ENCODE results near the gene TBCA. TPM values are rescaled to one million over a fixed set of nuclear protein-coding genes. Genes with fewer than 3 reads are reported as not detected.

Gene TBCA
- total and polyA plus RNA-seq, 2 of the 13 experiments (the other 11 are each of a cell fraction or from before 2014, with no cell fraction given), result 93.8 to 309 TPM

- no peak for TF ChIP-seq NR2F2 (IDR thresholded peaks at IDR 0.05; ENCODE audit: borderline replicate concordance, low read depth)
- no peak for TF ChIP-seq CBX1 (IDR thresholded peaks at IDR 0.05; ENCODE audit: low read depth)
These were observed 34.5 kb downstream of the TBCA start (continued) for GRCh38 chr5:77741608-77742007.

GRCh38 chr5:77734885-77735284 is 41.3 kb downstream of the TBCA start:
- no peak overlapping the region for H3K9ac ChIP-seq (ENCODE audit: insufficient read depth, low read depth, low read length)
- no peaks in the 10 kb centered on the region; a peak in 3 of 5 replicates for H3K36me3 ChIP-seq (replicated peaks in 1 of 2; ENCODE audit: control insufficient read depth in 1 of 2, insufficient read depth in 2 of 2, low read length in 2 of 2)
- H3K79me2 ChIP-seq (ENCODE audit: insufficient read depth, low read length), result peaks cover 68% of the 10 kb centered on the region
- DNase-seq (ENCODE audit: low spot score), result no peak
- in situ Hi-C loops (cut with HindIII; ENCODE audit: extremely low pct_ligation_motif_present, low pct_unique_long_range_greater_than_20kb), result no loop called here
- POLR2A ChIA-PET, result no interaction called here
- no peaks in the 10 kb centered on the region for H3K27me3 ChIP-seq (ENCODE audit: control insufficient read depth in 1 of 2, insufficient read depth in 2 of 2, low read length in 2 of 2)
- H2AFZ ChIP-seq (ENCODE audit: low read length), result no peak overlapping the region
- no peak overlapping the region for H3K27ac ChIP-seq (ENCODE audit: extremely low read length, insufficient read depth, low read length)
- H3K4me3 ChIP-seq (replicated peaks in 1 of 3; ENCODE audit: insufficient read depth in 1 of 3, low read depth in 2 of 3, low read length in 3 of 3), result no peak overlapping the region
- no peaks in the 10 kb centered on the region for H3K9me3 ChIP-seq (ENCODE audit: low read length)
- 95% methylated on average over 2 of the region's 2 CpGs for WGBS (ENCODE audit: low lambda C conversion rate)
- BruUV-seq (replicated peaks), result no TSS peak
- no peak overlapping the region for H3K4me2 ChIP-seq (ENCODE audit: low read depth, low read length)
- FAIRE-seq, result no peak
- peaks cover 11% of the 10 kb centered on the region; the same call in 1 of the 2 replicates for H4K20me1 ChIP-seq (ENCODE audit: insufficient read depth, low read length)
- intact Hi-C loops (cut with micrococcal nuclease; ENCODE audit: unreplicated experiment), result no loop called here
- no peaks in the 10 kb centered on the region for H3K4me1 ChIP-seq (ENCODE audit: insufficient read depth, low read length)
- CTCF ChIA-PET (ENCODE audit: low intra/inter-chr PET ratio, low total read pairs), result no interaction called here
- no peak for ATAC-seq
- TF ChIP-seq TAF1 (CRISPR knock-in tag; IDR thresholded peaks at IDR 0.05) (no peak), HNRNPK (IDR thresholded peaks at IDR 0.05; ENCODE audit: low read depth, low read length, poor library complexity, severe bottlenecking) (no peak), CAMTA2 (CRISPR knock-in tag; IDR thresholded peaks at IDR 0.05; ENCODE audit: borderline replicate concordance) (no peak), MAFF (IDR thresholded peaks at IDR 0.05; ENCODE audit: low read depth, low read length) (no peak), XRCC5 (optimal IDR thresholded peaks at IDR 0.05; ENCODE audit: low read length) (no peak), ZBTB7A (CRISPR knock-in tag; IDR thresholded peaks at IDR 0.05) (no peak), ZNF230 (CRISPR knock-in tag; IDR thresholded peaks at IDR 0.05) (no peak), ZBTB3 (CRISPR knock-in tag; IDR thresholded peaks at IDR 0.05; ENCODE audit: borderline replicate concordance, low read depth) (no peak), ETS1 (CRISPR knock-in tag; IDR thresholded peaks at IDR 0.05) (no peak), SOX13 (IDR thresholded peaks at IDR 0.05) (no peak), SOX13 (CRISPR knock-in tag; conservative IDR thresholded peaks at IDR 0.05 in 1 of 2, IDR thresholded peaks at IDR 0.05 in 1 of 2) (no peak), ZBED4 (CRISPR knock-in tag; IDR thresholded peaks at IDR 0.05; ENCODE audit: borderline replicate concordance) (no peak), RNF219 (CRISPR knock-in tag; IDR thresholded peaks at IDR 0.05) (no peak), ZBTB25 (CRISPR knock-in tag; IDR thresholded peaks at IDR 0.05) (no peak)

Data from HepG2 (cell line).